Upper lobe of left lung (tissue), 6 donors: Measurements from ENCODE around the gene CCDC136. TPM values are rescaled to one million over a fixed set of nuclear protein-coding genes. Genes with fewer than 3 reads are reported as not detected.
A peak's percentile ranks its signal among the peaks of the same experiment; 100 is the strongest.

Source experiments
- ATAC-seq, 2 donors: fragments of 200-7000 bp; cut with Tn5 transposase; one replicate each; pipeline ENCODE4 v1.9.1; 2022; ENCODE audit warnings: mild to moderate bottlenecking in 2 of 2, moderate library complexity in 2 of 2; ENCODE audit not compliant: low FRiP score in 2 of 2
- DNase-seq, 2 donors: peaks; one replicate each; pipeline ENCODE4 v3.0.0-alpha.2; 2019 to 2020
- H3K27ac ChIP-seq, 4 donors: fragments of 200-600 bp; sonication (generic); one replicate each; pipeline ENCODE4 v1.5.1; 2016 to 2019
- H3K27me3 ChIP-seq, 4 donors: fragments of 200-600 bp; sonication (generic); one replicate each; pipeline ENCODE4 v1.5.1; 2017 to 2019
- H3K36me3 ChIP-seq, 4 donors: fragments of 200-600 bp; sonication (generic); one replicate each; pipeline ENCODE4 v1.5.1; 2016 to 2019
- H3K4me1 ChIP-seq, 4 donors: fragments of 200-600 bp; sonication (generic); one replicate each; pipeline ENCODE4 v1.5.1; 2018 to 2019
- H3K4me3 ChIP-seq, 4 donors: fragments of 200-600 bp; sonication (generic); one replicate each; pipeline ENCODE4 v1.5.1; 2017 to 2019; ENCODE audit warnings: mild to moderate bottlenecking in 2 of 4, moderate library complexity in 1 of 4
- H3K9me3 ChIP-seq, 4 donors: fragments of 200-600 bp; sonication (generic); one replicate each; pipeline ENCODE4 v1.5.1; 2018 to 2019
- EP300 ChIP-seq, 4 donors: sonication (generic); formaldehyde crosslinking; IDR thresholded peaks; one replicate each; pipeline ENCODE4 v1.5.1; 2017; ENCODE audit warnings: antibody characterized with exemption in 4 of 4, control low read depth in 2 of 4
- POLR2A ChIP-seq, 4 donors: fragments of 450-650 bp; IDR thresholded peaks; one replicate each; pipeline ENCODE4 v1.5.1; 2016 to 2017; ENCODE audit warnings: antibody characterized with exemption in 4 of 4, mild to moderate bottlenecking in 2 of 4
- POLR2AphosphoS5 ChIP-seq, 2 donors: sonication (generic); formaldehyde crosslinking; IDR thresholded peaks; one replicate each; pipeline ENCODE4 v1.5.1; 2017; ENCODE audit warnings: antibody characterized with exemption in 2 of 2
- WGBS, 2 donors: methylation state at CpG; one replicate each; pipeline ENCODE4 v1.1.5; 2017 to 2018; 5-methylcytosine and 5-hydroxymethylcytosine counted together
- total RNA-seq, 6 donors: library from RNA; depleted of rRNA in 4 of 6; stranded (reverse); fragments of >200 nt in 4 of 6; gene quantifications; one replicate each; pipeline versions ENCODE4 v1.1.0 to v1.2.1, GENCODE V29; 2016 to 2021
- TF ChIP-seq, protein P1 (sequence below), 6 experiments: fragments of 450-650 bp in 4 of 6; fragments of 200-600 bp in 2 of 6; sonication (generic) in 2 of 6; IDR thresholded peaks; one replicate each; pipeline ENCODE4 v1.5.1; 2016 to 2019; ENCODE audit warnings: antibody characterized with exemption in 6 of 6
- donor health status: DM: no; HTN: no; CAD: no; lungs with moderate emphysema.
- donor health status: DM: no; HTN: yes; CAD: no; lungs with severe emphysema.

CCDC136 gene
- total RNA-seq, 6 donors from 2014 or later, result 0.46 to 7.2 (median 2.2) TPM

DNA sequence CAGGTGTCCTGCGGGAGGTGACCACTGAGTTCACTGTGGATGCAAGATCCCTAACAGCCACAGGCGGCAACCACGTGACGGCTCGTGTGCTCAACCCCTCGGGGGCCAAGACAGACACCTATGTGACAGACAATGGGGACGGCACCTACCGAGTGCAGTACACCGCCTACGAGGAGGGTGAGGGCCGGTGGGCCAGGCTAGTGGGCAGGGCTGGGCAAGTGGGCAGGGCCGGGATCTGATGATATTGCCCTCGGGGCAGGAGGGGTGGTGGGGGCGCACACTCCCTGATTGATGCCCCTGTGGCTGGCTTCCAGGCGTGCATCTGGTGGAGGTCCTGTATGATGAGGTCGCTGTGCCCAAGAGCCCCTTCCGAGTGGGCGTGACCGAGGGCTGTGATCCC is 54.2 kb downstream of the CCDC136 start:
- no peak overlapping the region for H3K4me3 ChIP-seq
- no peaks in the 10 kb centered on the region for H3K4me1 ChIP-seq
- H3K36me3 ChIP-seq, result no peaks in the 10 kb centered on the region
- no peaks in the 10 kb centered on the region for H3K27me3 ChIP-seq
- TF ChIP-seq POLR2A (IDR thresholded peaks at IDR 0.05) (no peak), EP300 (IDR thresholded peaks at IDR 0.05) (no peak), POLR2AphosphoS5 (IDR thresholded peaks at IDR 0.05) (no peak)
- TF ChIP-seq, protein P1, sequence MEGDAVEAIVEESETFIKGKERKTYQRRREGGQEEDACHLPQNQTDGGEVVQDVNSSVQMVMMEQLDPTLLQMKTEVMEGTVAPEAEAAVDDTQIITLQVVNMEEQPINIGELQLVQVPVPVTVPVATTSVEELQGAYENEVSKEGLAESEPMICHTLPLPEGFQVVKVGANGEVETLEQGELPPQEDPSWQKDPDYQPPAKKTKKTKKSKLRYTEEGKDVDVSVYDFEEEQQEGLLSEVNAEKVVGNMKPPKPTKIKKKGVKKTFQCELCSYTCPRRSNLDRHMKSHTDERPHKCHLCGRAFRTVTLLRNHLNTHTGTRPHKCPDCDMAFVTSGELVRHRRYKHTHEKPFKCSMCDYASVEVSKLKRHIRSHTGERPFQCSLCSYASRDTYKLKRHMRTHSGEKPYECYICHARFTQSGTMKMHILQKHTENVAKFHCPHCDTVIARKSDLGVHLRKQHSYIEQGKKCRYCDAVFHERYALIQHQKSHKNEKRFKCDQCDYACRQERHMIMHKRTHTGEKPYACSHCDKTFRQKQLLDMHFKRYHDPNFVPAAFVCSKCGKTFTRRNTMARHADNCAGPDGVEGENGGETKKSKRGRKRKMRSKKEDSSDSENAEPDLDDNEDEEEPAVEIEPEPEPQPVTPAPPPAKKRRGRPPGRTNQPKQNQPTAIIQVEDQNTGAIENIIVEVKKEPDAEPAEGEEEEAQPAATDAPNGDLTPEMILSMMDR (IDR thresholded peaks at IDR 0.05), result no peak
- ATAC-seq (no peak), DNase-seq (peak in 1 of 2 donors; percentile 60)
- H3K9me3 ChIP-seq, result no peaks in the 10 kb centered on the region
- H3K27ac ChIP-seq, result no peak overlapping the region
- 89 to 98% methylated on average over 7 to 16 of the region's 19 CpGs for WGBS, 2 donors

DNA sequence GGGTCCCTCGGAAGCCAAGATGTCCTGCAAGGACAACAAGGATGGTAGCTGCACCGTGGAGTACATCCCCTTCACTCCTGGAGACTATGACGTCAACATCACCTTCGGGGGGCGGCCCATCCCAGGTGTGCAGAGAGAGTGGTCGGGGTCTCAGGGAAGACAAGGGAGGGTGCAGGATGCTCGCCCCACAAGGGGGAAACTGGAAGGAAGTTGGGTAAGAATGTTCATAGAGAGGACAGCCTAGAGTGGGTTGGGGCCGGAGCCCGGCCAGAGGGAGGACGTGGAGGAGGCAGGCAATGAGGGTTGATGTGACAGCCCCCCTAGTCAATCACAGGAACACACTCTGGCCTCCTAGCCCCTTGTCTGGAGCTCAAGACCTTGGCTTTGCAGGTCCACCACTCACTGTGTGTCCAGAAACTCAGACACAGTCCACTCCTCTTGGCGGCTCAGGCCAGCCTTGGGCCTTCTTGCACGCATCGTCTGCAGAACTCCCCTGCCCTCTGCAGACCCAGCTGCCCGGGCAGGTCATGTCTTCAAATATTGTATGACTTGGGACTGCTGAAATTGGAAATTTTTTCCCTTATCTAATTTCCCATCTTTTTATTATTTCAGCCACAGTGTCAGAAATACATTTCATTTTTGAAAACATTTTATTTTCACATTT is 55.1 kb downstream of the CCDC136 start:
- H3K9me3 ChIP-seq, result no peaks in the 10 kb centered on the region
- no peaks in the 10 kb centered on the region for H3K27me3 ChIP-seq
- no peak overlapping the region for H3K4me3 ChIP-seq
- no peak for DNase-seq
- WGBS, 2 donors, result 79 to 84% methylated on average over 14 of the region's 14 CpGs
- ATAC-seq, result no peak
- H3K27ac ChIP-seq, result no peak overlapping the region
- TF ChIP-seq EP300 (IDR thresholded peaks at IDR 0.05) (no peak), POLR2A (IDR thresholded peaks at IDR 0.05) (no peak), POLR2AphosphoS5 (IDR thresholded peaks at IDR 0.05) (no peak)
- TF ChIP-seq, protein P1 (IDR thresholded peaks at IDR 0.05), result no peak
- H3K4me1 ChIP-seq, result no peaks in the 10 kb centered on the region
- no peaks in the 10 kb centered on the region for H3K36me3 ChIP-seq

DNA sequence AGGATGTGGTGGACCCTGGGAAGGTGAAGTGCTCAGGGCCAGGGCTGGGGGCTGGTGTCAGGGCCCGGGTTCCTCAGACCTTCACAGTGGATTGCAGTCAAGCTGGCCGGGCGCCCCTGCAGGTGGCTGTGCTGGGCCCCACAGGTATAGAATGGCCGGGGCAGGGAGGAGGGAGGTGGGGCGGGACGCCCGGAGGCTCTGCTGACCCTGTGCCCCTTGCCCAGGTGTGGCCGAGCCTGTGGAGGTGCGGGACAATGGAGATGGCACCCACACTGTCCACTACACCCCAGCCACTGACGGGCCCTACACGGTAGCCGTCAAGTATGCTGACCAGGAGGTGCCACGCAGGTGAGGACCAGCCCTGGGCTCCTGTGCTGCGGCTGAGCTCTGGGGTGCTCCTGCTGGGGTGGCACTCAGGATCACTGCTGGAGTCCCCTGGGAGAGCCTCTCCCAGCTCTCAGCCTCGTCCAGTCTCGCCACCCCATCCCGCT is 56.0 kb downstream of the CCDC136 start:
- H3K27ac ChIP-seq, result no peak overlapping the region
- WGBS, 2 donors, result 90 to 92% methylated on average over 2 to 16 of the region's 17 CpGs
- H3K27me3 ChIP-seq, result no peaks in the 10 kb centered on the region
- H3K9me3 ChIP-seq, result no peaks in the 10 kb centered on the region
- H3K36me3 ChIP-seq, result no peaks in the 10 kb centered on the region
- no peaks in the 10 kb centered on the region for H3K4me1 ChIP-seq
- H3K4me3 ChIP-seq, result no peak overlapping the region
- ATAC-seq, result no peak
- DNase-seq, result peak in 1 of 2 donors; percentile 79
- TF ChIP-seq POLR2AphosphoS5 (IDR thresholded peaks at IDR 0.05) (no peak), POLR2A (IDR thresholded peaks at IDR 0.05) (no peak)

DNA sequence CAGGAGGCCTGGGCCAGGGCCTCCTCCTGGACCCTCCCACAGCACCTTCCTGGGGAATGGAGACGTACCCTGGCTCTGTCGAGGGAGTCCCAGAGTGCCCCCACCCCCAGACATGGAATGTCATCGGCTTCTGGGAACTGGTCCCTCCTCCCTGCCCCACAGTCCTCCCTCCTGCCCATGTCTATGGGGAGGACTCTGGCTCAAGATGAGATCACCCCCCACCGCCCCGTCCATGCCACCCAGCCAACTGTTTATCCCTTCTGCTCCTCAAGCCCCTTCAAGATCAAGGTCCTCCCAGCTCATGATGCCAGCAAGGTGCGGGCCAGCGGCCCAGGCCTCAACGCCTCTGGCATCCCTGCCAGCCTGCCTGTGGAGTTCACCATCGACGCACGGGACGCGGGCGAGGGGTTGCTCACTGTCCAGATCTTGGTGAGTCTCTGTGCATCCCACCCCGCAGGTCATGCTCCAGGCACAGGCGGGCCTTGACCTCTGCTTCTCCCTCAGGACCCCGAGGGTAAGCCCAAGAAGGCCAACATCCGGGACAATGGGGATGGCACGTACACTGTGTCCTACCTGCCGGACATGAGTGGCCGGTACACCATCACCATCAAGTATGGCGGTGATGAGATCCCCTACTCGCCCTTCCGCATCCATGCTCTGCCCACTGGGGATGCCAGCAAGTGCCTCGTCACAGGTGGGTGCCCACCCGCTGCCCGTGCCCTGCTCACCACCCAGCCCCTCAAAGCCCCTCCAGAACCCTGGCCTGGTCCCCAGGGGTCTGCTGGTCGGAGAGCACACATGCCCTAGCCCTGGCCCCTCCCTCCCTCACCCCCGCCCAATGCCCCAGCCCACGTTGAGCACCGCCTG is 56.8 kb downstream of the CCDC136 start:
- TF ChIP-seq POLR2A (IDR thresholded peaks at IDR 0.05), result no peak
- Histone ChIP-seq H3K36me3 (no peaks in the 10 kb centered on the region), H3K4me3 (no peak overlapping the region), H3K9me3 (no peaks in the 10 kb centered on the region), H3K27ac (no peak overlapping the region), H3K27me3 (no peaks in the 10 kb centered on the region), H3K4me1 (no peaks in the 10 kb centered on the region)
- 95 to 96% methylated on average over 17 to 31 of the region's 31 CpGs for WGBS, 2 donors
- no peak for ATAC-seq
- peak in 1 of 2 donors; percentile 83 for DNase-seq

DNA sequence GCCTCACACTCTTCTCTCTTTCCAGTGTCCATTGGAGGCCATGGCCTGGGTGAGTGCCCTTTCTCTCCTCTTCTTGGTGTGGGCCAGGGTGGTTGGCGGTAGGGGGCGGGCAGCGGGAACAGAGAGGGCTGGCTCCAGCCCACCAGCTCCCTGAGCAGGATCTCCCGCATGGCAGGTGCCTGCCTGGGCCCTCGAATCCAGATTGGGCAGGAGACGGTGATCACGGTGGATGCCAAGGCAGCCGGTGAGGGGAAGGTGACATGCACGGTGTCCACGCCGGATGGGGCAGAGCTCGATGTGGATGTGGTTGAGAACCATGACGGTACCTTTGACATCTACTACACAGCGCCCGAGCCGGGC is 57.4 kb downstream of the CCDC136 start:
- no peaks in the 10 kb centered on the region for H3K9me3 ChIP-seq
- 95 to 96% methylated on average over 15 to 16 of the region's 16 CpGs for WGBS, 2 donors
- TF ChIP-seq EP300 (IDR thresholded peaks at IDR 0.05), result no peak
- TF ChIP-seq POLR2A (IDR thresholded peaks at IDR 0.05), result no peak
- TF ChIP-seq, protein P1 (IDR thresholded peaks at IDR 0.05), result no peak
- TF ChIP-seq POLR2AphosphoS5 (IDR thresholded peaks at IDR 0.05), result no peak
- H3K27ac ChIP-seq, result no peak overlapping the region
- no peaks in the 10 kb centered on the region for H3K4me1 ChIP-seq
- no peak for ATAC-seq
- H3K36me3 ChIP-seq, result no peaks in the 10 kb centered on the region
- H3K27me3 ChIP-seq, result no peaks in the 10 kb centered on the region
- H3K4me3 ChIP-seq, result no peak overlapping the region
- peak in 1 of 2 donors; percentile 50 for DNase-seq
